Measurements from ENCODE around the gene PTGR3. TPM values are rescaled to one million over a fixed set of nuclear protein-coding genes. Genes with fewer than 3 reads are reported as not detected.

PTGR3 gene
- total RNA-seq, 1 experiment from 2014 or later = 13.8 TPM

GRCh38 chr18:75215663-75216062 lies 6.7 kb upstream of the PTGR3 start:
- ChIA-PET CTCF (no interaction called here), POLR2A (no interaction called here)
- TF ChIP-seq TP53 (CRISPR knock-in tag; IDR thresholded peaks at IDR 0.05) (no peak), FOXJ3 (CRISPR knock-in tag; IDR thresholded peaks at IDR 0.05; ENCODE audit: borderline replicate concordance) (no peak), TCF7 (CRISPR knock-in tag; IDR thresholded peaks at IDR 0.05; ENCODE audit: low read depth) (no peak), SMAD4 (CRISPR knock-in tag; IDR thresholded peaks at IDR 0.05) (no peak), GABPB1 (CRISPR knock-in tag; IDR thresholded peaks at IDR 0.05) (no peak), SMAD3 (CRISPR knock-in tag; IDR thresholded peaks at IDR 0.05; ENCODE audit: borderline replicate concordance) (no peak), USF1 (CRISPR knock-in tag; IDR thresholded peaks at IDR 0.05) (no peak)
- no peak for DNase-seq (ENCODE audit: low spot score)
- peaks cover 30% of the 10 kb centered on the region for H3K4me1 Mint-ChIP-seq
- H3K36me3 Mint-ChIP-seq = no peaks in the 10 kb centered on the region
- H3K4me3 Mint-ChIP-seq = no peak overlapping the region
- no peak overlapping the region for H3K27ac Mint-ChIP-seq
- ATAC-seq = no peak
- no peaks in the 10 kb centered on the region for H3K9me3 Mint-ChIP-seq
- H3K27me3 Mint-ChIP-seq (ENCODE audit: low read depth) = peaks cover 33% of the 10 kb centered on the region

- peaks cover 36% of the 10 kb centered on the region for H3K4me1 Mint-ChIP-seq
- no peaks in the 10 kb centered on the region for H3K9me3 Mint-ChIP-seq
- H3K36me3 Mint-ChIP-seq = no peaks in the 10 kb centered on the region
- no peak for TF ChIP-seq ATF1 (CRISPR knock-in tag; IDR thresholded peaks at IDR 0.05)
- DNase-seq (ENCODE audit: low spot score) = no peak
- H3K27me3 Mint-ChIP-seq (ENCODE audit: low read depth) = peaks cover 40% of the 10 kb centered on the region
- POLR2A ChIA-PET = no interaction called here
- no peak for ATAC-seq
- H3K4me3 Mint-ChIP-seq = no peak overlapping the region
- CTCF ChIA-PET = no interaction called here
- no peak overlapping the region for H3K27ac Mint-ChIP-seq
Observed at GRCh38 chr18:75214766-75215510, 6.0 kb upstream of the PTGR3 start.

- peaks cover 38% of the 10 kb centered on the region for H3K4me1 Mint-ChIP-seq
- H3K9me3 Mint-ChIP-seq = no peaks in the 10 kb centered on the region
- ChIA-PET CTCF (no interaction called here), POLR2A (no interaction called here)
- DNase-seq (ENCODE audit: low spot score) = no peak
- ATAC-seq = no peak
- H3K36me3 Mint-ChIP-seq = no peaks in the 10 kb centered on the region
- TF ChIP-seq ZNF219 (CRISPR knock-in tag; IDR thresholded peaks at IDR 0.05; ENCODE audit: borderline replicate concordance) (no peak), GRHL2 (CRISPR knock-in tag; IDR thresholded peaks at IDR 0.05; ENCODE audit: insufficient replicate concordance, severe bottlenecking) (no peak), ZNF532 (CRISPR knock-in tag; IDR thresholded peaks at IDR 0.05; ENCODE audit: borderline replicate concordance) (no peak), ZNF671 (CRISPR knock-in tag; IDR thresholded peaks at IDR 0.05) (no peak)
- H3K27ac Mint-ChIP-seq = no peak overlapping the region
- no peak overlapping the region for H3K4me3 Mint-ChIP-seq
- H3K27me3 Mint-ChIP-seq (ENCODE audit: low read depth) = peaks cover 44% of the 10 kb centered on the region
Observed at GRCh38 chr18:75214332-75214690, 5.4 kb upstream of the PTGR3 start.

GRCh38 chr18:75213611-75214331 lies 4.8 kb upstream of the PTGR3 start:
- Mint-ChIP-seq H3K27ac (no peak overlapping the region), H3K4me3 (no peak overlapping the region), H3K27me3 (ENCODE audit: low read depth) (peaks cover 44% of the 10 kb centered on the region), H3K4me1 (peaks cover 38% of the 10 kb centered on the region), H3K36me3 (no peaks in the 10 kb centered on the region), H3K9me3 (no peaks in the 10 kb centered on the region)
- POLR2A ChIA-PET = no interaction called here
- CTCF ChIA-PET = no interaction called here
- TF ChIP-seq TCF7 (CRISPR knock-in tag; IDR thresholded peaks at IDR 0.05; ENCODE audit: low read depth) = no peak
- no peak for TF ChIP-seq RELA (CRISPR knock-in tag; IDR thresholded peaks at IDR 0.05; ENCODE audit: borderline replicate concordance)
- no peak for TF ChIP-seq ZNF317 (CRISPR knock-in tag; IDR thresholded peaks at IDR 0.05; ENCODE audit: borderline replicate concordance, low read depth)
- TF ChIP-seq ETV6 (CRISPR knock-in tag; IDR thresholded peaks at IDR 0.05) = no peak
- no peak for TF ChIP-seq ZNF423 (CRISPR knock-in tag; IDR thresholded peaks at IDR 0.05)
- TF ChIP-seq MYBL2 (CRISPR knock-in tag; IDR thresholded peaks at IDR 0.05) = no peak
- TF ChIP-seq CREM (CRISPR knock-in tag; IDR thresholded peaks at IDR 0.05) = no peak
- TF ChIP-seq PRRX2 (CRISPR knock-in tag; IDR thresholded peaks at IDR 0.05) = no peak
- TF ChIP-seq ZNF219 (CRISPR knock-in tag; IDR thresholded peaks at IDR 0.05; ENCODE audit: borderline replicate concordance) = no peak
- ATAC-seq (no peak), DNase-seq (ENCODE audit: low spot score) (no peak)

Data from WTC11 (cell line).